NK-92 (cell line): ENCODE results near the gene MAGEB1.

ENCODE experiments used
- DNase-seq: peaks from one replicate; lab custom pipeline; 2025; ENCODE audit not compliant: unreplicated experiment; lab: John Stamatoyannopoulos, UW

The MAGEB1 gene

DNA sequence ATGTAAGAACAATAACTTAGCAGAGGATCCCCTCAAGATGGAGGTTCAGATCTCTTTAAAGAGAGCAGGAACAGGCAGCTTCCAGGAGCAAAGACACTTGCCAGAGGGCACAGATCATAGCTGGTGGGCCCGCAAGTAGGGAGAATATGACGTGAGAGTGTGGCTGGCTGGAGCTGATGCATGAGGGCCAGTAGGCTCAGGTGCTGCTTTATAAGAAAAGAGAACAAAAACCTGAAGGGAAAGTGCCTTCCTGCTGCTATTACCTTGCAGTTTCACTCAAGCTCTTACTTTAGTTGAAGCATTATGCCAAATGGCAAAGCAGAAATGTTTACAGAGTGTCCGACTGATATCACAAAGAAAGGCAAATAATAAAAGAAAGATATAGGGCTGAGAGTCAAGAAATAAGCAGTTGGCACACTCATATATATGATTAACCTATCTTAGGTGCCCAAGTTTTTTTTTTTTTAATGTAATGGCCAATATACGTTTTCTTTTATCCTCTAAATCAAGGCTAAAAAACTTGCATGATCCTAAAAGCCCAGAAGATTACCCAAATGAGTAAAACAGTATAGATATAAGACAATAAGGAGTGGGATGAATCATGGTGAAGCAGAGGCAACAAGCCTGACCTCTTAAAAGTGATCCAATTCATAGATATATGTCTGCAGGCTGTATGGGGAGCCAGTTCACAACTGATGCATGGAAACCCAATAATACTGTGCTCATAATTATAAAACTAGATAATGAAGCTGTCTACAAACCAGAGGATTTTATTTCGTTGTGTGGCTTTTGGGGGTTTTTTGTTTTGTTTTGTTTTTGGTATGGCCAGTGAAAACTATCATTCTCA lies 49.7 kb downstream of the MAGEB1 start:
- no peak for DNase-seq

DNA sequence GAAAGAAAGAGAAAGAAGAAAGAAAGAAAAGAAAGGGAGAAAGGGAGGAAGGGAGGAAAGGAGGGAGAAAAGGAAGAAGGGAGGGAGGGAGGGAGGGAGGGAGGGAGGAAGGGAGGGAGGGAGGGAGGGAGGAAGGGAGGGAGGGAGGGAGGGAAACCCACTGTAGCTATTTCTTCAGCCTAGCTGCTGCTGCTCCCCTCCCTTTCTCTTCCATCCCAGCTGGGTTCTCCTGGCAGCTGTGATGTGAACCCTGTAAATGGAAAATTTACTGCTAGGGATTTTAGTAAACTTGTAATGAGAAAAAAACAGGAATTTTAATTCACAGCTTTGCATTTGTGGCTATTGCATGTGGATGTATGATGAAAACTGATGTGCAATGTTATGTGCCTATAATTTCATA lies 54.3 kb downstream of the MAGEB1 start:
- no peak for DNase-seq
